CD4-positive, alpha-beta T cell treated with Interleukin-21 for 1 hour (primary cell): ENCODE data around the gene ERVFRD-1.
"Not testable (repeated sequence)": the region's sequence is repeated elsewhere in the genome, so short reads cannot be mapped to it uniquely, and the experiment has no call there.

Experiments used
- DNase-seq: peaks from one replicate; pipeline ENCODE4 v3.0.0-alpha.2; 2020

The ERVFRD-1 gene

GRCh38 chr6:11087141-11087812, 24.2 kb downstream of the ERVFRD-1 start:
- DNase-seq: not testable (repeated sequence)

GRCh38 chr6:11085758-11086435, 25.6 kb downstream of the ERVFRD-1 start:
- DNase-seq: no peak

GRCh38 chr6:11083956-11084355, 27.6 kb downstream of the ERVFRD-1 start:
- no peak for DNase-seq

- no peak for DNase-seq
Observed at GRCh38 chr6:11083491-11083890, 28.0 kb downstream of the ERVFRD-1 start.

DNA sequence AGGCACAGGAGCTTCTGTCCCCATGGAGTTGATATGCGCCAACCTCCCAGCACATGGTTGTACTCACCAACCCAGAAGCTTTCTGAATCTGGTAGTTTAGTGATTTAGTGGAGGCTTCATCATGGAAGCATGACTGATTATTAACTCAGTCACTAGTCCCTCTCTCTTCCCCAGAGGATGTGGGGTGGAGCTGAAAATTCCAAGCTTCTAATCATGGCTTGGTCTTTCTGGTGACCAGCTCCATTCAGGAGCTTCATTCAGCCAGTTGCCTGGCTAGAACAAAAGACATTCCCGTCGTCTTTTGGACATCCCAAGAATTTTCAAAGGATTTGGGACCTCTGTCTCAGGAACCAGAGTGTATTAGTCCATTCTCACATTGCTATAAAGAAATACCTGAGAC, 31.2 kb downstream of the ERVFRD-1 start:
- DNase-seq: no peak

GRCh38 chr6:11078266-11078665, 33.3 kb downstream of the ERVFRD-1 start:
- DNase-seq: no peak

DNA sequence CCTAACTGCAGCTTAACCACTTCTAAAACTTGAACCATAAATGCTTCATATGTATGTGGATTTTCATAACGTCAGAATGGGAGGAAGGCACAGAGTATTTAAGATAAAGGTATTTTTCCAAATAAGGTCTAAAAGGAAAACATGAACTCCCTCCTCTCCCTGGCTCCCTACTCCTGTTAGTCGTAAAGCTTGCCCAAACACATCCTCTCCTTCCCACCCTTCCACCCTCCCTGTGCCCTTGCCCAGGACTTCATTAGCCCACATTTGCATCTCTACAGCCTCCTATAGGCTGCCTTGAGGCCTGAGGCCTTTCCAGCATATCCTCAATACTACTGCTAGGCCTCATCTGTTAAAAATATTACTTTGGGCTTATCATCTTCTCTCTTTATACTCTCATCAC, 35.0 kb downstream of the ERVFRD-1 start:
- DNase-seq: no peak

DNA sequence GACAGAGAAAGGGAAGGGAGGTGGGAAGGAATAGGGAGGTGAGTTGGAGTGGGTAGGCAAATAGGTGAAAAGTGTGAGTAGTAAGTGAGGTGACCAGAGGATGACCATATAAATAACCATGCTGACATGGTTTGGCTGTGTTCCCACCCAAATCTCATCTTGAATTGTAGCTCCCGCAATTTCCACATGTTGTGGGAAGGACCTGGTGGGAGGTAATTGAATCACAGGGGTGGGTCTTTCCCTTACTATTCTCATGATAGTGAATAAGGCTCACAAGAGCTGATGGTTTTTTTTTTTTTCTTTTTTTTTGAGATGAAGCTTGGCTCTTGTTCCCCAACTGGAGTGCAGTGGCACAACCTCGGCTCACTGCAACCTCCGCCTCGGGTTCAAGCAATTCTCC, 39.4 kb downstream of the ERVFRD-1 start:
- no peak for DNase-seq

- no peak for DNase-seq
Observed at GRCh38 chr6:11069760-11070159, 41.8 kb downstream of the ERVFRD-1 start.

DNA sequence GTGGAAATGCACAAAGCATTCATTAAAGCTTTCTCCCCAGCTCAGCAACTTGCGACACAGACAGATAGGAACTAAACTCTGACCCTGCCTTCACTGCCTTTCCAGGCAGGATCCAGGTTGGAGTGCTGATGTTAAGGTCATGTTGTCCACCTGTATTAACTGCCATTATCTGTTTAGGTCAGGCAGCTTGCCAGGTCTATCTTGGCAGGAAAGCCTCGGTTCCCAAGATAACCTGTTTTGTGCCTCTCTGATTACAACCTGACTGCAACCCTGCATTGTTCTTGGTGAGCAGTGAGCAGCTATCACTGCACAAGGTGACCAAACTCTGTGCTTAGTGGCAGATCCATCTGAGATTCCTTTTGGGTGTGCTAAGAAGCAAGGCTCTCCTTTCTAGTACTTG, 44.2 kb downstream of the ERVFRD-1 start:
- no peak for DNase-seq

- DNase-seq: no peak
Observed at GRCh38 chr6:11066505-11067347, 44.8 kb downstream of the ERVFRD-1 start.

DNA sequence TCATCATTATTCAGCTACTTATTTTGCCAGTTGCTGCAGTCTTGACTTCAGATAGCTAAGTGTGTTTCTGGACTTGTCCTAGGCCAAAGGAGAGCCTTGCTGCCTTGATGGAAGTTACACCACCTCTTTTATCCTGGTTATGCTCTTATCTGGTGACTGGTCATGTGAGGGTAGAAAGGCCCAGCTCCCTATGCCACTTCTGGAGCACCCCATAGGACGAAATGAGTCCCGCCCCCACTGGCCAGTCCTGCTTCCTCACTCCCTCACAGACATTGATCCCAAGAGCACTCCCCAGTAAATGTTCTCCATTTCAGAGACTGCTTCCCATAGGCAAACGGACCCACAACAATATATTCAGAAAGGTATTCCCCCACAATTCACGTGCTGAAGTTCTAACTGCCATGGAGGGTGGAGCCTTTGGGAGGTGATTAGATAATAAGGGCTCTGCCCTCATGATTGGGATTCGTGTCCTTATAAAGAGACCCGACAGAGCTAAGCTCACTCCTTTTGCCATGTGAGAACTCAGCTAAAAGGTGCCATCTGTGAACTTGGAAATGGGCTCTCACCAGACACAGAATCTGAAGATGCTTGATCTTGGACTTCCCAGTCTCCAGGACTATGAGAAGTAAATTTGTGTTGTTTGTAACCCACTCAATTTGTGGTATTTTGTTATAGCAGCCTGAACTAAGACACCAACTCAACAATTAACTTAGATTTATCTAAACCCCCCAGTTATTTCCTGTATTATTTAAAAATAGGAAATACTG, 45.9 kb downstream of the ERVFRD-1 start:
- no peak for DNase-seq

DNA sequence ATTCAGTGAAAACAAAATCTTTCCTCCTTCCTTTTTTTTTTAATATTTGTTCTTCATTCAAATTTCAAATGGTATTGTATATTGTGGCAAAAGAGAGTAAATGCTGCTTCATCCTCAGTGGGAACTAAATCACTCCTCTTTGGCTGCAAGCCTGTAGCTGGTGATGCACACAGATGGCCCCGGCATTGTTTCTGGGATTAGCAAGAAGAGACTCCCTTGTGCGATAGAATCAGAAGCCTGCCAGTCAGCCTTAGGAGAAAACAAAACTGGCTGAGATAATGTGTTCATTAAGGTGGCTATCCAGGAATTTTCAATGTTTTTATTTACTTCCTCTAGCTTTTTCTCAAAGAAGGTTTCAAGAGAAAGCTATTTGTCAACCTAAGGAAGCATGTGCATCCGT, 46.7 kb downstream of the ERVFRD-1 start:
- DNase-seq: no peak

DNA sequence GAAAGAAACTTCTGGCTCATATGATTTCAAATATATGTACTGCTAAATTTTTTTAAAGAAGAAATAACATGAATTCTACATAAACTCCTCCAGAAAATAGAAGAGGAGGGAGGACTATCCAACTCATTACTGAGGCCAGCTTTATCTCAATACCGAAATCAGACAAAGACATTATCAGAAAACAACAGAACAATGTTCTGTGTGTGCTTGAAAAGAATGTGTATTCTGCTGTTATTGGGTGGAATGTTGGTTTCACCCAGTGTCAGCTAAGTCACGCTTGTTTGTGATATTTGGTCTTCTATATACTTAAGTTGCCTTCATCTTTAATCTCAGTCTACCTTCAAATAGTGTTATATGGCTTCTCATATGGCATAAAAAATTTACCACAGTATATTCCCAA, 48.8 kb downstream of the ERVFRD-1 start:
- no peak for DNase-seq

- DNase-seq: no peak
Observed at GRCh38 chr6:11062083-11062482, 49.4 kb downstream of the ERVFRD-1 start.

DNA sequence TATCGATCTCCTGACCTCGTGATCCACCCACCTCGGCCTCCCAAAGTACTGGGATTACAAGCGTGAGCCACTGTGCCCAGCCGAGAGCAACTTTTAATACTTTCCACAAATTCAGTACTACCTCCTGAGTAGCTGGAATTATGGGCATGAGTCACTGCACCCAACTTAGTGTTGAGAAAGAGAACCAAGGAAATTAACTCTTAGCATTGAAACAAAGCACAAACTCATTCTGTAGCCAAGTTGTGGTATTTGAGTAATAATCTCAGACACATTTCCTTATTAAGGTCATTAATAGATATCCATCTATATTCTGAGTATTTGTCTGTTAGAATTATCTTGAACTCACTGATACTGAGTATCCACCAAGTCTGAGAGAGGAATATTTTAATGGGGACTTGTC, 53.1 kb downstream of the ERVFRD-1 start:
- no peak for DNase-seq

DNA sequence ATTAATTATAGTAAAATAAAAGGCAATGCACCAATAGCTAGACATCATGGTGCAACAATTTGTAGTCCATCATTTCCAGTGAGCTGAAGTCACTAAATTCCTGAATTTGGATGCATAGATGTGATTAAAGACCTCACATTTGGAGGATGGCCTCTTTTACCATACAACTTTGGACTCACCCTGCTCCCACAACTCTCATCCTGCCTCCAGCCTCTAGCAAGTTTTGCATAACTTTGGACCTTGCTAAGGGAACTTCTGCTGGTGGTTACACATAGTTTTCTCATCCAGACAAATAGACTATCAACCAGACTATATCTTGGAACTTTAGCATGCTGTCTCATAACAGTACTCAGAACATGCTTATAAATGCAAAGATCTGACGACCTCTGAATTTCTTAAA, 54.7 kb downstream of the ERVFRD-1 start:
- DNase-seq: no peak

DNA sequence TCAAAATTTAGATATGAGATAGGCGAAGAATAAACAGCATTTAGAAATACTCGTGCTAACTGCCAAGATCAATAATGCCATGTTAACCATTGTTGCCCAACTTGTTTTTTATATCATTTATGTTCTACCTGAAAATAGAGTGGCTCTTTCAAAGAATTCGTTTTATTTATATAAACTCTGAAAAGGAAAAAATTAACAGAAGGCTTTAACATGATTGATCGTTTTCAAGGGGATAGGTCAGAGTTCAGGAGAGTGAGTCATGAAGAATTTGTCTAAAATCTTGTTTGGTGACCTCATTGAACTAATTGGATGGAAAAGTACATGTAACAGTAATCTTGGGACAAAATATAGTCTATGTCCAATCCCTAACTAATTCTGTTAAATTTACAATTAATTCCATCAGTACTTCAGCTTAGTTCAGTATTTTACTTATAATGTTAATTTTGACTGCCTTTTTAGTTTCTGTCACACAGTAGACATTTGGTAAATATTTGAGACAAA, 56.3 kb downstream of the ERVFRD-1 start:
- DNase-seq: no peak

GRCh38 chr6:11054722-11055121, 56.8 kb downstream of the ERVFRD-1 start:
- no peak for DNase-seq

- DNase-seq: no peak
Observed at GRCh38 chr6:11053307-11053706, 58.2 kb downstream of the ERVFRD-1 start.
